Mammary epithelial cell (primary cell): ENCODE data around the gene RECQL.

Source experiments
- EZH2 ChIP-seq: IDR thresholded peaks from 2 replicates; pipeline ENCODE4 v1.6.1; 2012; ENCODE audit warnings: low read length, inconsistent platforms, borderline replicate concordance
- TF ChIP-seq, protein P1 (sequence below), 2 donors: IDR thresholded peaks in 1 of 2; conservative IDR thresholded peaks in 1 of 2; 2 replicates each; pipeline ENCODE4 v1.5.1; 2011 to 2012; ENCODE audit warnings: inconsistent platforms in 2 of 2, low read length in 2 of 2, mild to moderate bottlenecking in 2 of 2, control low read depth in 1 of 2, low read depth in 1 of 2; ENCODE audit not compliant: insufficient read depth in 1 of 2; ENCODE audit errors: extremely low read depth in 1 of 2

DNA sequence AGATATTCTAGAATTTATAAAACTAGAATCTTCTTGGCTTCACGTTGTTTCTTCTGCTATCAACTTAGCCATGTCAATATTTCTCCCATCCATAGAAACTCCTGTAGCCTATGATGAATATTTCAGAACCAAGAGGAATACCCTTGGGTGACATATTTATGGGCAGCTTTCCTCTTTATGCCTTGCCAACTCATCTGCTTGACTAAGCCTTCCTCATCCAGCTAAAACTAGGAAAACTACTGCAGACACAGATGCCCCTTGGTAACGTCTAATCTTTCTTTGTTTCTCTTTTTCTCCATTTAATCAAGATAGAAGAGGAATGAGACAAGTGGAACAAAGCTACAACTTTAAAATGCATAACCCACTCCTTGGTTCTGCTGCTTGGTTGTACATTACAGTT, 6.4 kb upstream of the RECQL start:
- no peak for TF ChIP-seq EZH2
- TF ChIP-seq, protein P1, sequence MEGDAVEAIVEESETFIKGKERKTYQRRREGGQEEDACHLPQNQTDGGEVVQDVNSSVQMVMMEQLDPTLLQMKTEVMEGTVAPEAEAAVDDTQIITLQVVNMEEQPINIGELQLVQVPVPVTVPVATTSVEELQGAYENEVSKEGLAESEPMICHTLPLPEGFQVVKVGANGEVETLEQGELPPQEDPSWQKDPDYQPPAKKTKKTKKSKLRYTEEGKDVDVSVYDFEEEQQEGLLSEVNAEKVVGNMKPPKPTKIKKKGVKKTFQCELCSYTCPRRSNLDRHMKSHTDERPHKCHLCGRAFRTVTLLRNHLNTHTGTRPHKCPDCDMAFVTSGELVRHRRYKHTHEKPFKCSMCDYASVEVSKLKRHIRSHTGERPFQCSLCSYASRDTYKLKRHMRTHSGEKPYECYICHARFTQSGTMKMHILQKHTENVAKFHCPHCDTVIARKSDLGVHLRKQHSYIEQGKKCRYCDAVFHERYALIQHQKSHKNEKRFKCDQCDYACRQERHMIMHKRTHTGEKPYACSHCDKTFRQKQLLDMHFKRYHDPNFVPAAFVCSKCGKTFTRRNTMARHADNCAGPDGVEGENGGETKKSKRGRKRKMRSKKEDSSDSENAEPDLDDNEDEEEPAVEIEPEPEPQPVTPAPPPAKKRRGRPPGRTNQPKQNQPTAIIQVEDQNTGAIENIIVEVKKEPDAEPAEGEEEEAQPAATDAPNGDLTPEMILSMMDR (conservative IDR thresholded peaks at IDR 0.05 in 1 of 2, IDR thresholded peaks at IDR 0.05 in 1 of 2; ENCODE audit: extremely low read depth in 1 of 2, insufficient read depth in 1 of 2, low read depth in 1 of 2, low read length in 2 of 2), result no peak
